Osteoblast (primary cell): Measurements from ENCODE around the gene PHOX2A. TPM values are rescaled to one million over a fixed set of nuclear protein-coding genes. Genes with fewer than 3 reads are reported as not detected.

Experiments used
- DNase-seq: peaks from one replicate; pipeline ENCODE4 v3.0.0; 2011; ENCODE audit warnings: low spot score, mixed read lengths; ENCODE audit not compliant: insufficient read length; ENCODE audit errors: missing footprints
- H2AFZ ChIP-seq: 2 replicates; pipeline ENCODE4 v1.6.0; 2011; ENCODE audit warnings: mild to moderate bottlenecking, low read length
- H3K27ac ChIP-seq: 2 replicates; pipeline ENCODE4 v1.5.1; 2011; ENCODE audit warnings: mild to moderate bottlenecking, low read depth, low read length, moderate library complexity
- H3K27me3 ChIP-seq: 2 replicates; pipeline ENCODE4 v1.6.0; 2012; ENCODE audit warnings: mild to moderate bottlenecking, control low read depth, inconsistent platforms, low read length, moderate library complexity; ENCODE audit not compliant: insufficient read depth
- H3K36me3 ChIP-seq: 2 replicates; pipeline ENCODE4 v1.5.1; 2011; ENCODE audit warnings: mild to moderate bottlenecking, low read length, control low read depth, moderate library complexity; ENCODE audit not compliant: insufficient read depth
- H3K4me1 ChIP-seq: 2 replicates; pipeline ENCODE4 v1.5.1; 2011; ENCODE audit warnings: mild to moderate bottlenecking, low read length, control low read depth, moderate library complexity; ENCODE audit not compliant: insufficient read depth
- H3K4me2 ChIP-seq: 2 replicates; pipeline ENCODE4 v1.6.0; 2011; ENCODE audit warnings: mild to moderate bottlenecking, low read length; ENCODE audit not compliant: insufficient read depth
- H3K4me3 ChIP-seq: fragments of 200-600 bp; sonication (generic); 3 replicates; pipeline ENCODE4 v1.5.1; 2012; ENCODE audit warnings: mild to moderate bottlenecking, low read length, inconsistent platforms; ENCODE audit not compliant: insufficient read depth
- H3K79me2 ChIP-seq: 2 replicates; pipeline ENCODE4 v1.6.0; 2012; ENCODE audit warnings: mild to moderate bottlenecking, low read length, control low read depth, inconsistent platforms; ENCODE audit not compliant: insufficient read depth
- H3K9me3 ChIP-seq: 2 replicates; pipeline ENCODE4 v1.5.1; 2011; ENCODE audit warnings: low read depth, low read length, control low read depth
- H4K20me1 ChIP-seq: 2 replicates; pipeline ENCODE4 v1.6.0; 2012; ENCODE audit warnings: mild to moderate bottlenecking, low read length, control low read depth; ENCODE audit not compliant: insufficient read depth
- total RNA-seq: library from RNA; depleted of rRNA; stranded (reverse); fragments of >200 nt; gene quantifications from 2 replicates; pipeline ENCODE4 v1.2.3, GENCODE V29; 2012
- TF ChIP-seq, protein P1 (sequence below): IDR thresholded peaks from 2 replicates; pipeline ENCODE4 v1.5.1; 2011; ENCODE audit warnings: mild to moderate bottlenecking, low read depth, low read length, moderate library complexity; ENCODE audit errors: extremely low read depth

The PHOX2A gene
- total RNA-seq, 1 donor = not detected

DNA sequence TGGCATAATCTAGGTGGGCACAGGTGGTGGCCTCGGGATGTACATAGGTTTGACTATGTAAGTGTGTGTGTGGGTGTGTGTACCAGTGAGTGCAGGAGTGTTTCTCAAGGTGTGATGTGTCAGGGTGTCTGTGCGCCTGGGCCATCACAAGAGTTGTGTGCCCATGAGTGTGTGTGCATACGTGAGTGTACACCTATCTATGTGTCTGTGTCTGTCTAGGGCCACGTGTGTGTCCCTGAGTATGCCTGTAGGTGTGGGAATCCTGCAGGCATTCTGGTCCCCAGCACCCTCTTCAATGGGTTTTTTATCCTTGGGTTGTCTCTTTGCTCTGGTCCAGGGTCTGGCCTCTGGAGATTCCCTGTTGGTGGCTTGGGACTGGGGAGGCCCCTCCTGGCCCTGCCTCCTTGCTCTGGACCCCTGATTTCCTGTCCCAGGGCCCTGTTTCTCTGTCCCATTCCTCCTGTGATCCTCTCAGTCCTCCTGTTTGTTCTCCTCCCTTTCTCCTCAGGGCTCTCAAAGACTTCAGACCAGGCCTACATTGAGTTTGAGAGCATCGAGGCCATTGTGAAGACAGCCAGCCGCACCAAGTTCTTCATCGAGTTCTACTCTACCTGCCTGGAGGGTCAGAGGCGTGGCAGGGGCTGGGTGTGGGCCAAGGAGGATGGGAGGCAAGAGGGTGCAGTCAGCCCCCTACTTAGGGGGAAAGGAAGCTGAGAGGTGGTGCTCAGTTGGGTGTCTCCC is 10.0 kb downstream of the PHOX2A start:
- no peaks in the 10 kb centered on the region for H3K9me3 ChIP-seq
- no peak overlapping the region for H3K4me3 ChIP-seq
- H3K4me2 ChIP-seq = no peak overlapping the region
- H3K4me1 ChIP-seq = peaks cover 2% of the 10 kb centered on the region
- TF ChIP-seq, protein P1, sequence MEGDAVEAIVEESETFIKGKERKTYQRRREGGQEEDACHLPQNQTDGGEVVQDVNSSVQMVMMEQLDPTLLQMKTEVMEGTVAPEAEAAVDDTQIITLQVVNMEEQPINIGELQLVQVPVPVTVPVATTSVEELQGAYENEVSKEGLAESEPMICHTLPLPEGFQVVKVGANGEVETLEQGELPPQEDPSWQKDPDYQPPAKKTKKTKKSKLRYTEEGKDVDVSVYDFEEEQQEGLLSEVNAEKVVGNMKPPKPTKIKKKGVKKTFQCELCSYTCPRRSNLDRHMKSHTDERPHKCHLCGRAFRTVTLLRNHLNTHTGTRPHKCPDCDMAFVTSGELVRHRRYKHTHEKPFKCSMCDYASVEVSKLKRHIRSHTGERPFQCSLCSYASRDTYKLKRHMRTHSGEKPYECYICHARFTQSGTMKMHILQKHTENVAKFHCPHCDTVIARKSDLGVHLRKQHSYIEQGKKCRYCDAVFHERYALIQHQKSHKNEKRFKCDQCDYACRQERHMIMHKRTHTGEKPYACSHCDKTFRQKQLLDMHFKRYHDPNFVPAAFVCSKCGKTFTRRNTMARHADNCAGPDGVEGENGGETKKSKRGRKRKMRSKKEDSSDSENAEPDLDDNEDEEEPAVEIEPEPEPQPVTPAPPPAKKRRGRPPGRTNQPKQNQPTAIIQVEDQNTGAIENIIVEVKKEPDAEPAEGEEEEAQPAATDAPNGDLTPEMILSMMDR = no peak
- no peak overlapping the region for H2AFZ ChIP-seq
- peaks cover 87% of the 10 kb centered on the region for H3K36me3 ChIP-seq
- no peak overlapping the region for H3K27ac ChIP-seq
- peaks cover 8% of the 10 kb centered on the region for H3K79me2 ChIP-seq
- H4K20me1 ChIP-seq = peaks cover 79% of the 10 kb centered on the region
- no peaks in the 10 kb centered on the region for H3K27me3 ChIP-seq
- DNase-seq = peak; percentile 69

GRCh38 chr11:72233056-72233772 is 10.8 kb downstream of the PHOX2A start:
- Histone ChIP-seq H4K20me1 (peaks cover 79% of the 10 kb centered on the region), H3K4me2 (no peak overlapping the region), H3K4me1 (no peaks in the 10 kb centered on the region), H3K9me3 (no peaks in the 10 kb centered on the region), H3K79me2 (peaks cover 12% of the 10 kb centered on the region), H3K27ac (no peak overlapping the region), H3K4me3 (no peak overlapping the region), H2AFZ (no peak overlapping the region), H3K27me3 (no peaks in the 10 kb centered on the region), H3K36me3 (peaks cover 92% of the 10 kb centered on the region)
- TF ChIP-seq, protein P1 = no peak
- peak; percentile 38 for DNase-seq

GRCh38 chr11:72232260-72233055 is 11.5 kb downstream of the PHOX2A start:
- Histone ChIP-seq H3K9me3 (no peaks in the 10 kb centered on the region), H3K27me3 (no peaks in the 10 kb centered on the region), H3K4me3 (no peak overlapping the region), H3K36me3 (peaks cover 90% of the 10 kb centered on the region), H3K79me2 (peaks cover 20% of the 10 kb centered on the region), H3K4me2 (no peak overlapping the region), H2AFZ (no peak overlapping the region), H3K27ac (no peak overlapping the region), H3K4me1 (no peaks in the 10 kb centered on the region), H4K20me1 (peaks cover 79% of the 10 kb centered on the region)
- DNase-seq = peak; percentile 37
- TF ChIP-seq, protein P1 = no peak
